Endothelial cell of umbilical vein (primary cell): ENCODE data around the gene SLC34A1. TPM values are rescaled to one million over a fixed set of nuclear protein-coding genes. Genes with fewer than 3 reads are reported as not detected.
"Not testable (repeated sequence)": the region's sequence is repeated elsewhere in the genome, so short reads cannot be mapped to it uniquely, and the experiment has no call there.

Source experiments
- BruUV-seq: library from RNA; stranded (reverse); fragments of 400-500 nt; replicated peaks from 2 replicates; lab custom pipeline; 2021; lab: Mats Ljungman, UMichigan
- CTCF ChIA-PET: fragments of 300-600, 350-600 bp; sonication (Branson Sonifier 250); formaldehyde crosslinking; loops from one replicate; lab custom pipeline; 2021; ENCODE audit warnings: antibody characterized with exemption, inconsistent platforms; lab: Charles Lee
- POLR2A ChIA-PET: fragments of 300-600, 350-600 bp; sonication (Branson Sonifier 250); formaldehyde crosslinking; loops from one replicate; lab custom pipeline; 2021; ENCODE audit warnings: antibody characterized with exemption, inconsistent platforms; lab: Charles Lee
- DNase-seq: peaks from one replicate; pipeline ENCODE4 v3.0.0-alpha.2; 2011; ENCODE audit warnings: low read depth, low spot score
- FAIRE-seq: peaks from 2 replicates; lab custom pipeline; 2011; peaks lifted over from hg19 to GRCh38; lab: Jason Lieb, UNC
- H2AFZ ChIP-seq: 2 replicates; pipeline ENCODE4 v1.6.0; 2012; ENCODE audit warnings: low read depth, low read length, control low read depth, inconsistent platforms
- H3K27ac ChIP-seq: 2 replicates; pipeline ENCODE4 v1.5.1; 2011; ENCODE audit warnings: low read depth, mild to moderate bottlenecking, control low read depth, low read length, moderate library complexity; ENCODE audit not compliant: insufficient read depth
- H3K27me3 ChIP-seq, 2 experiments: 2 replicates each; pipeline versions ENCODE4 v1.6.0 to v1.6.1; 2011; ENCODE audit warnings: low read length in 2 of 2, mixed read lengths in 1 of 2; ENCODE audit not compliant: control insufficient read depth in 2 of 2, insufficient read depth in 2 of 2
- H3K36me3 ChIP-seq, 2 experiments: 2 replicates in 1 of 2; 3 replicates in 1 of 2; pipeline ENCODE4 v1.5.1; 2011; ENCODE audit warnings: low read length in 2 of 2, mild to moderate bottlenecking in 1 of 2, moderate library complexity in 1 of 2; ENCODE audit not compliant: control insufficient read depth in 2 of 2, insufficient read depth in 2 of 2; ENCODE audit errors: extremely low read depth in 1 of 2
- H3K4me1 ChIP-seq: 3 replicates; pipeline ENCODE4 v1.5.1; 2011; ENCODE audit warnings: mild to moderate bottlenecking, low read length; ENCODE audit not compliant: control insufficient read depth, insufficient read depth; ENCODE audit errors: extremely low read depth
- H3K4me2 ChIP-seq: 2 replicates; pipeline ENCODE4 v1.6.1; 2011; ENCODE audit warnings: low read length, control low read depth, mixed read lengths; ENCODE audit not compliant: insufficient read depth
- H3K4me3 ChIP-seq, 3 experiments: fragments of 200-600 bp in 1 of 3; sonication (generic), shearing (Covaris generic) in 1 of 3; replicated peaks in 1 of 3; 2 replicates each; pipeline ENCODE4 v1.5.1; 2011 to 2016; ENCODE audit warnings: control low read depth in 3 of 3, low read length in 3 of 3, mild to moderate bottlenecking in 2 of 3, inconsistent platforms in 1 of 3, low read depth in 1 of 3, moderate library complexity in 1 of 3; ENCODE audit not compliant: insufficient read depth in 1 of 3
- H3K79me2 ChIP-seq: 2 replicates; pipeline ENCODE4 v1.6.0; 2012; ENCODE audit warnings: low read length, inconsistent platforms; ENCODE audit not compliant: control insufficient read depth, insufficient read depth
- H3K9ac ChIP-seq: replicated peaks from 2 replicates; pipeline ENCODE3; 2011; ENCODE audit warnings: low read length, control low read depth; ENCODE audit not compliant: insufficient read depth; ENCODE audit errors: extremely low read depth
- H3K9me1 ChIP-seq: replicated peaks from 3 replicates; pipeline ENCODE4 v1.6.0; 2011; ENCODE audit warnings: mild to moderate bottlenecking, low read length; ENCODE audit not compliant: control insufficient read depth, insufficient read depth; ENCODE audit errors: extremely low read depth
- H3K9me3 ChIP-seq: replicated peaks from 2 replicates; pipeline ENCODE4 v1.5.1; 2012; ENCODE audit warnings: low read length, inconsistent platforms; ENCODE audit not compliant: control insufficient read depth, insufficient read depth
- H4K20me1 ChIP-seq: replicated peaks from 2 replicates; pipeline ENCODE3; 2011; ENCODE audit warnings: mild to moderate bottlenecking, low read length; ENCODE audit not compliant: control insufficient read depth, insufficient read depth; ENCODE audit errors: extremely low read depth
- FOS ChIP-seq: IDR thresholded peaks from 2 replicates; pipeline ENCODE4 v1.6.1; 2011; ENCODE audit warnings: mild to moderate bottlenecking, low read length, moderate library complexity, borderline replicate concordance; ENCODE audit not compliant: insufficient read depth
- GATA2 ChIP-seq: IDR thresholded peaks from 2 replicates; pipeline ENCODE4 v1.7.0; 2011; ENCODE audit warnings: low read depth, mild to moderate bottlenecking, moderate library complexity, mixed read lengths, low read length; ENCODE audit not compliant: insufficient read length, insufficient read depth
- JUN ChIP-seq: IDR thresholded peaks from 2 replicates; pipeline ENCODE4 v1.6.1; 2011; ENCODE audit warnings: borderline replicate concordance, low read depth; ENCODE audit not compliant: insufficient read length, insufficient read depth
- dilution Hi-C: fragments of 300-500 bp; cut with MboI; formaldehyde crosslinking; loops from one replicate; pipeline ENCODE4 v1.15.0; 2019; ENCODE audit warnings: low sequenced_read_pairs; ENCODE audit not compliant: extremely low pct_ligation_motif_present
- intact Hi-C: fragments of 100-400 bp; cut with micrococcal nuclease; formaldehyde crosslinking; loops from one replicate; pipeline ENCODE4 v1.10.0; 2022
- polyA plus RNA-seq, 4 experiments: library from polyadenylated mRNA; depleted of rRNA in 3 of 4; stranded (reverse) in 3 of 4; unstranded in 1 of 4; fragments of >200 nt; gene quantifications; 2 replicates each; pipeline versions ENCODE4 v1.2.1 to v1.2.3, GENCODE V29; 2011 to 2012; ENCODE audit warnings: missing spikeins in 1 of 4
- total RNA-seq: library from RNA; stranded (reverse); gene quantifications from 2 replicates; pipeline ENCODE4 v1.2.3, GENCODE V29; 2021
- TF ChIP-seq, protein P1 (sequence below), 2 donors: IDR thresholded peaks; 1 replicate in 1 of 2; 2 replicates in 1 of 2; pipeline ENCODE4 v1.5.1; 2011; ENCODE audit warnings: low read length in 2 of 2, mild to moderate bottlenecking in 2 of 2, moderate library complexity in 2 of 2, control low read depth in 1 of 2, inconsistent platforms in 1 of 2, low read depth in 1 of 2; ENCODE audit not compliant: insufficient read depth in 1 of 2; ENCODE audit errors: extremely low read depth in 1 of 2

SLC34A1 gene
- total and polyA plus RNA-seq, 2 donors (not counting 3 experiments of a cell fraction or from before 2014, with no cell fraction given): not detected

DNA sequence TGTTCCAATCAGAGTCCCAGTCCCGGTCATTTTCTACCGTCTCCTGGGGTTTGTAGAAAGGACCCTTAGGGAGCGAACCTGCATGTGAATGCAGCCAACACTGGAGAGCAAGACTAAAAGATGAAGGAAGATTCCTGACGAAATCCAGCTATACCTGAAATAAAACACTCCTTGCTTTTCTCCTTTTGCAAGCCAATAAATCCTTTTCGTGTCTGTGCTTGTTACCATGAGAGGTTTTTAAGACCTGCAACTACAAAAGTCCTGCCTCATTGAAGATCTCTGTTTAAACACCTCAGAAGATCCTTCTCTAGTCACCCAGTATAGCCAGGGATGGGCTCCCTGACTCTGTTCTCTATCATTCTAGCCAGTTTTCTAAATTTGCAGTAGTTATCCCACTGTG, 10.0 kb upstream of the SLC34A1 start:
- H3K4me2 ChIP-seq: no peak overlapping the region
- no peak overlapping the region for H3K4me3 ChIP-seq
- no peaks in the 10 kb centered on the region for H4K20me1 ChIP-seq
- H3K9me3 ChIP-seq: no peaks in the 10 kb centered on the region
- intact Hi-C loops: no loop called here
- FAIRE-seq (no peak), DNase-seq (no peak)
- no peak overlapping the region for H3K27ac ChIP-seq
- H2AFZ ChIP-seq: no peak overlapping the region
- no peaks in the 10 kb centered on the region for H3K9me1 ChIP-seq
- H3K27me3 ChIP-seq: no peaks in the 10 kb centered on the region
- TF ChIP-seq FOS: no peak
- no peak for TF ChIP-seq GATA2
- no peak for TF ChIP-seq JUN
- TF ChIP-seq, protein P1, sequence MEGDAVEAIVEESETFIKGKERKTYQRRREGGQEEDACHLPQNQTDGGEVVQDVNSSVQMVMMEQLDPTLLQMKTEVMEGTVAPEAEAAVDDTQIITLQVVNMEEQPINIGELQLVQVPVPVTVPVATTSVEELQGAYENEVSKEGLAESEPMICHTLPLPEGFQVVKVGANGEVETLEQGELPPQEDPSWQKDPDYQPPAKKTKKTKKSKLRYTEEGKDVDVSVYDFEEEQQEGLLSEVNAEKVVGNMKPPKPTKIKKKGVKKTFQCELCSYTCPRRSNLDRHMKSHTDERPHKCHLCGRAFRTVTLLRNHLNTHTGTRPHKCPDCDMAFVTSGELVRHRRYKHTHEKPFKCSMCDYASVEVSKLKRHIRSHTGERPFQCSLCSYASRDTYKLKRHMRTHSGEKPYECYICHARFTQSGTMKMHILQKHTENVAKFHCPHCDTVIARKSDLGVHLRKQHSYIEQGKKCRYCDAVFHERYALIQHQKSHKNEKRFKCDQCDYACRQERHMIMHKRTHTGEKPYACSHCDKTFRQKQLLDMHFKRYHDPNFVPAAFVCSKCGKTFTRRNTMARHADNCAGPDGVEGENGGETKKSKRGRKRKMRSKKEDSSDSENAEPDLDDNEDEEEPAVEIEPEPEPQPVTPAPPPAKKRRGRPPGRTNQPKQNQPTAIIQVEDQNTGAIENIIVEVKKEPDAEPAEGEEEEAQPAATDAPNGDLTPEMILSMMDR (IDR thresholded peaks at IDR 0.05; ENCODE audit: extremely low read depth in 1 of 2, insufficient read depth in 1 of 2, low read depth in 1 of 2, low read length in 2 of 2): no peak
- no peak overlapping the region for H3K9ac ChIP-seq
- H3K36me3 ChIP-seq: no peaks in the 10 kb centered on the region
- peaks cover 15% of the 10 kb centered on the region for H3K4me1 ChIP-seq
- ChIA-PET CTCF (interaction anchor here (0.9 kb wide), 1 partner anchor 9 kb away, joined by 3 read pairs; no protein-coding TSS in a partner anchor), POLR2A (no interaction called here)
- H3K79me2 ChIP-seq: no peaks in the 10 kb centered on the region
- dilution Hi-C loops: no loop called here
- BruUV-seq: no TSS peak

DNA sequence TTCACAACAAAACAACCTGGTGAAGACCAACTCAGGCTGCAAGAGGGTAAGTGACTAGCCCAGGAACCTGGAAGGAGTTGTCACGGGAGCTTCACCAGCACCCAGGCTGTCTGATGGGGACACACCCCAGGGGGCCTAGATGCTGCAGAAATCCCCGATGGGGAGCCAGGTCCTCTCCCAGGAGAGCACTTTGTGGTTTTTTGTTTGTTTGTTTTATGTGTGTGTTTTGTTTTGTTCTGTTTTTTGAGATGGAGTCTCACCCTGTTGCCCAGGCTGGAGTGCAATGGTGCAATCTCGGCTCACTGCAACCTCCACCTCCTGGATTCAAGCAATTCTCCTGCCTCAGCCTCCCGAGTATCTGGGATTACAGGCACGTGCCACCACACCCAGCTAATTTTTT, 8.7 kb upstream of the SLC34A1 start:
- intact Hi-C loops, dilution Hi-C loops: not testable (repeated sequence)

More for the DNA sequence above, 8.7 kb upstream of the SLC34A1 start:
- H3K79me2 ChIP-seq, H3K9ac ChIP-seq, H2AFZ ChIP-seq, H3K27me3 ChIP-seq, H3K9me1 ChIP-seq, H3K4me2 ChIP-seq, POLR2A ChIA-PET, H3K36me3 ChIP-seq, H3K9me3 ChIP-seq, H3K4me3 ChIP-seq, H3K27ac ChIP-seq, CTCF ChIA-PET, H4K20me1 ChIP-seq, DNase-seq, BruUV-seq, FAIRE-seq: not testable (repeated sequence)
- peaks cover 15% of the 10 kb centered on the region for H3K4me1 ChIP-seq
